Epithelial cell of prostate (primary cell): ENCODE results near the gene SUGP2.

Experiments used
- DNase-seq: peaks from one replicate; pipeline ENCODE4 v3.0.0-alpha.2; 2011; ENCODE audit warnings: low read depth, low spot score
- H3K27ac ChIP-seq: fragments of 450-650 bp; 2 replicates; pipeline ENCODE4 v1.5.1; 2017; ENCODE audit warnings: mild to moderate bottlenecking

SUGP2 gene

GRCh38 chr19:19033426-19034203, at the start of gene SUGP2, which contains the start of gene ARMC6:
TSS of gene SUGP2 (minus strand) at chr19:19033517. CDS start at chr19:19031071, 2,446 bp downstream.
TSS of gene ARMC6 (plus strand) at chr19:19033603. CDS start at chr19:19034210, 607 bp downstream.
- DNase-seq: peak; percentile 34
- H3K27ac ChIP-seq: peak within 1 kb of the TSS; percentile 86

- DNase-seq: no peak
- H3K27ac ChIP-seq: no peak overlapping the region
Observed at GRCh38 chr19:19081642-19082151, 48.4 kb upstream of the SUGP2 start.

- DNase-seq: no peak
- no peak overlapping the region for H3K27ac ChIP-seq
Observed at GRCh38 chr19:19079571-19079970, 46.3 kb upstream of the SUGP2 start.

GRCh38 chr19:19078801-19079200, 45.5 kb upstream of the SUGP2 start:
- H3K27ac ChIP-seq: no peak overlapping the region
- DNase-seq: no peak

- DNase-seq: no peak
- no peak overlapping the region for H3K27ac ChIP-seq
Observed at GRCh38 chr19:19077103-19077502, 43.8 kb upstream of the SUGP2 start.

- no peak overlapping the region for H3K27ac ChIP-seq
- no peak for DNase-seq
Observed at GRCh38 chr19:19076476-19076875, 43.2 kb upstream of the SUGP2 start.

GRCh38 chr19:19075126-19075525, 41.8 kb upstream of the SUGP2 start:
- no peak overlapping the region for H3K27ac ChIP-seq
- DNase-seq: no peak

- H3K27ac ChIP-seq: no peak overlapping the region
- DNase-seq: no peak
Observed at GRCh38 chr19:19074196-19074882, 41.0 kb upstream of the SUGP2 start.

GRCh38 chr19:19071897-19072296, 38.6 kb upstream of the SUGP2 start:
- H3K27ac ChIP-seq: no peak overlapping the region
- DNase-seq: no peak

GRCh38 chr19:19068659-19069654, 35.6 kb upstream of the SUGP2 start:
- DNase-seq: no peak
- no peak overlapping the region for H3K27ac ChIP-seq

- no peak for DNase-seq
- no peak overlapping the region for H3K27ac ChIP-seq
Observed at GRCh38 chr19:19067276-19068072, 34.2 kb upstream of the SUGP2 start.

GRCh38 chr19:19064811-19065745, 31.8 kb upstream of the SUGP2 start:
- DNase-seq: no peak
- no peak overlapping the region for H3K27ac ChIP-seq

GRCh38 chr19:19064098-19064722, 30.9 kb upstream of the SUGP2 start:
- no peak for DNase-seq
- no peak overlapping the region for H3K27ac ChIP-seq

GRCh38 chr19:19063183-19064097, 30.1 kb upstream of the SUGP2 start, which contains the start of gene SLC25A42:
TSS of gene SLC25A42 (plus strand) at chr19:19063994. CDS start at chr19:19096125, 32,131 bp downstream.
- peak; percentile 93 for DNase-seq
- no peak within 1 kb of the TSS for H3K27ac ChIP-seq

GRCh38 chr19:19062454-19063182, 29.3 kb upstream of the SUGP2 start:
- H3K27ac ChIP-seq: no peak overlapping the region
- DNase-seq: no peak

- no peak for DNase-seq
- no peak overlapping the region for H3K27ac ChIP-seq
Observed at GRCh38 chr19:19061506-19061905, 28.2 kb upstream of the SUGP2 start.
